Measurements from ENCODE around the gene HOXD3. TPM values are rescaled to one million over a fixed set of nuclear protein-coding genes. Genes with fewer than 3 reads are reported as not detected.
A peak's percentile ranks its signal among the peaks of the same experiment; 100 is the strongest.

Gene HOXD3
- total and polyA plus RNA-seq, 12 donors = 0.10 to 1.1 (median 0.27) TPM; not detected in 5

DNA sequence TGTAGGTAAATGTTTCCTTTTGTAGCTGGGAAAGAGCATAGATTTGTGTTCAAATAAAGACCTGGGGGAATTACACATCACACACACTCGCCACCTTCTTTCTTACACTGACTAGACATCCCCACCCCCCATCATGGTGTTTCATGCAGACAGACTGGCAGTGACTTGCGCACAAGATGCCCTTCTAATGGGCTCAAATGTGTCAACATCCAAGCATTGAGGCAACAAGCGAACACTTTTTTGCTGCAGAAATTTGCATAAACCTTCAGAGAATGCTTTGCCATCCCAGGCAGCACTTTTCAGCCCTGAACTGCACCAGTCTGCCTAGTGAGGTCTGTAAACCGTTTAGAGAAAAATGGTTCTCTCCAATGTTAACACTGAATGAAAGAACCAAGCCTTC is 23.1 kb upstream of the HOXD3 start:
- Histone ChIP-seq H3K4me3 (no peak overlapping the region), H3K27ac (no peak overlapping the region), H3K4me1 (peaks cover 0 to 37% (median 16%) of the 10 kb centered on the region in 9 donors), H3K36me3 (no peaks in the 10 kb centered on the region), H3K27me3 (peaks cover 58 to 100% (median 97%) of the 10 kb centered on the region in 7 donors), H3K9me3 (no peaks in the 10 kb centered on the region)
- intact Hi-C loops (cut with DNase I) = loop anchor here in 2 of 10 donors (5.0 to 10.0 kb wide), 2 partner anchors 318 to 681 kb away; no protein-coding TSS in a partner anchor
- DNase-seq (no peak), ATAC-seq (no peak)
- TF ChIP-seq, protein P1, sequence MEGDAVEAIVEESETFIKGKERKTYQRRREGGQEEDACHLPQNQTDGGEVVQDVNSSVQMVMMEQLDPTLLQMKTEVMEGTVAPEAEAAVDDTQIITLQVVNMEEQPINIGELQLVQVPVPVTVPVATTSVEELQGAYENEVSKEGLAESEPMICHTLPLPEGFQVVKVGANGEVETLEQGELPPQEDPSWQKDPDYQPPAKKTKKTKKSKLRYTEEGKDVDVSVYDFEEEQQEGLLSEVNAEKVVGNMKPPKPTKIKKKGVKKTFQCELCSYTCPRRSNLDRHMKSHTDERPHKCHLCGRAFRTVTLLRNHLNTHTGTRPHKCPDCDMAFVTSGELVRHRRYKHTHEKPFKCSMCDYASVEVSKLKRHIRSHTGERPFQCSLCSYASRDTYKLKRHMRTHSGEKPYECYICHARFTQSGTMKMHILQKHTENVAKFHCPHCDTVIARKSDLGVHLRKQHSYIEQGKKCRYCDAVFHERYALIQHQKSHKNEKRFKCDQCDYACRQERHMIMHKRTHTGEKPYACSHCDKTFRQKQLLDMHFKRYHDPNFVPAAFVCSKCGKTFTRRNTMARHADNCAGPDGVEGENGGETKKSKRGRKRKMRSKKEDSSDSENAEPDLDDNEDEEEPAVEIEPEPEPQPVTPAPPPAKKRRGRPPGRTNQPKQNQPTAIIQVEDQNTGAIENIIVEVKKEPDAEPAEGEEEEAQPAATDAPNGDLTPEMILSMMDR (IDR thresholded peaks at IDR 0.05) = no peak
- WGBS, 2 donors = 26 to 41% methylated on average over 4 of the region's 4 CpGs

- Histone ChIP-seq H3K9me3 (no peaks in the 10 kb centered on the region), H3K36me3 (no peaks in the 10 kb centered on the region), H3K4me1 (peaks cover 0 to 32% (median 13%) of the 10 kb centered on the region in 9 donors), H3K27me3 (peaks cover 54 to 100% (median 99%) of the 10 kb centered on the region in 7 donors), H3K4me3 (no peak overlapping the region), H3K27ac (no peak overlapping the region)
- intact Hi-C loops (cut with DNase I) = loop anchor here in 1 of 10 donors (10.0 kb wide), 1 partner anchor 680 kb away; no protein-coding TSS in a partner anchor
- DNase-seq = no peak
- TF ChIP-seq, protein P1 (IDR thresholded peaks at IDR 0.05) = no peak
- ATAC-seq = no peak
Measured at GRCh38 chr2:176135035-176135440, 22.1 kb upstream of the HOXD3 start.

GRCh38 chr2:176136374-176137251 is 20.5 kb upstream of the HOXD3 start:
- H3K36me3 ChIP-seq = no peaks in the 10 kb centered on the region
- whole genome bisulfite sequencing, 2 donors = 1 to 3% methylated on average over 71 of the region's 71 CpGs
- DNase-seq (no peak), ATAC-seq (peak in 1 of 8 donors; percentile 16)
- no peaks in the 10 kb centered on the region for H3K9me3 ChIP-seq
- H3K4me3 ChIP-seq = peak overlapping the region; percentile 22 to 56 (median 40)
- peak overlapping the region in 6 of 10 donors; percentile 33 to 78 (median 60) for H3K27ac ChIP-seq
- TF ChIP-seq, protein P1 (IDR thresholded peaks at IDR 0.05) = no peak
- H3K4me1 ChIP-seq = peaks cover 0 to 34% (median 18%) of the 10 kb centered on the region in 9 donors
- intact Hi-C loops (cut with DNase I) = loop anchor here in 1 of 10 donors (10.0 kb wide), 1 partner anchor 678 kb away; no protein-coding TSS in a partner anchor
- H3K27me3 ChIP-seq = peaks cover 39 to 100% (median 99%) of the 10 kb centered on the region in 7 donors

GRCh38 chr2:176137252-176137580 is 19.9 kb upstream of the HOXD3 start:
- DNase-seq (no peak), ATAC-seq (no peak)
- Histone ChIP-seq H3K9me3 (no peaks in the 10 kb centered on the region), H3K27me3 (peaks cover 36 to 100% (median 98%) of the 10 kb centered on the region in 7 donors), H3K4me3 (peak overlapping the region in 6 of 10 donors; percentile 22 to 56 (median 39)), H3K27ac (peak overlapping the region in 3 of 10 donors; percentile 33 to 75 (median 64)), H3K36me3 (no peaks in the 10 kb centered on the region), H3K4me1 (peaks cover 0 to 28% (median 18%) of the 10 kb centered on the region in 9 donors)
- TF ChIP-seq, protein P1 (IDR thresholded peaks at IDR 0.05) = no peak
- WGBS, 2 donors = 12 to 22% methylated on average over 2 of the region's 2 CpGs
- intact Hi-C loops (cut with DNase I) = loop anchor here in 1 of 10 donors (10.0 kb wide), 1 partner anchor 678 kb away; no protein-coding TSS in a partner anchor
